ENCODE data around the gene CAND2.

The CAND2 gene

DNA sequence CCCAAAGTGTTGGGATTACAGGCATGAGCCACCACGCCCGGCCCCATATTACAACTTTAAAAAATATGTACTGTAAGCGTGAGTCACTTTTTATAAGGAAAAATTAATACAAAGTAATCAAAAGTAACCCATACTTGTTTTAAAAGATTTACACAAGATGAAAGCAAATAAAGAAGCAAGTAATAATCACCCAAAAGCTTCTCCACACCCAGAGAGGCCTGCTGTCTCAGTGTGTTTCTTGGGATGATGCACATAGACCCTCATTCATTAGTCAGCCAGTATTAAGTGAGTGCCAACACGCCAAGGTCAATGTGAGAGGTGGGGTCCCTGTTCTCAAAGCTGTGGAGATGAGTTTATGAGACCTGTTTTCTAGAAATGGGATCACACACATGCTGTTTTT, 32.9 kb downstream of the CAND2 start:
- peaks cover 31% of the 10 kb centered on the region for H3K36me3 ChIP-seq (ENCODE audit: control insufficient read depth, insufficient read depth, low read length)
- H3K4me1 ChIP-seq (ENCODE audit: control insufficient read depth, insufficient read depth, low read length, poor library complexity, severe bottlenecking) = no peaks in the 10 kb centered on the region
- no peak overlapping the region for H3K4me3 ChIP-seq (ENCODE audit: insufficient read depth, low read depth, low read length, poor library complexity, severe bottlenecking)
- no peaks in the 10 kb centered on the region for H3K9me3 ChIP-seq (ENCODE audit: control insufficient read depth, low read length)
- DNase-seq = no peak
- no peak overlapping the region for H3K27ac ChIP-seq (ENCODE audit: insufficient read depth, low read length, poor library complexity, severe bottlenecking)
- H3K27me3 ChIP-seq (replicated peaks; ENCODE audit: control insufficient read depth, insufficient read depth, low read length, poor library complexity, severe bottlenecking) = no peaks in the 10 kb centered on the region

DNA sequence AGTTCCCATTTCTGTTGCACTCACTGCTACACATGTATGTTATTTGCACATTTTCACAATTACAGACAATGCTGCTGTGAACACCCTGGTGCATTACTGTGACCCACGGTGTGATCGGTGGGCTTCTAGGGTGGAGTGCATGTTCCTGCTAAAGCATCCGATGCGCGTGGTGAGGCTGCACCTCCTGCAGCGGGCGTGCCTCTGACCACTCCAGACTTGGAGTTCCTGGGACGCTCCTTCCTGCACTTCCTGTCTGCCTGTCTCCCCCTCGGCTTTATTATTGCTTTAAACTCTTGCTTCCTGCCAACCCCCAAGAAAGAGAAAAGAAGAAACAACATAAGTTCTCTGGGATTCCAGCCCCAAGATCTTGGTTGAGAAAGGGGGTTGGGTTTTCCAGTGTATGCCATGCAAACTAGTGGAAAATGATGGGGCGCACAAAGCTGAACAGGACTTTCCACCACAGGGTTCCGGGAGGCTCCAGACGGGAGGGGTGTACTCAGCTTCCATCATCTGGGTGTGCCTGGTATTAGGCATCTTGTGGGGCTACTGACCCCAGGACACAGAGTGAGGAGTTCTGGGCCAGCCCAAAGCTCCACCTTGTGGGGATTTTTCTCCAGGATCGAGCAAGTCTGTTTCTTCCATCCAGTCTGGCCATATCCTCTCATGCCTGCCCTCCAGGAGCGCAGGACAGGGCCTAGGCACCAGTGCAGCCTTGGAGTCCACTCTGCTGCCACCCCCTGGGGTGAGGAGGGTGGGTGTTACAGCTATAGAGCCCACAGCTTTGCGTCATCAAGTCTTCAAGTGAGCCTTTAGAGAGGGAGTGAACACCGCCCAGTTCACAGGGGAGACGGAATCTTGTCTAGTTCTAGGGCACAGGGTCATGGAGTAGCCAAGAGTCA, 33.7 kb downstream of the CAND2 start:
- H3K36me3 ChIP-seq (ENCODE audit: control insufficient read depth, insufficient read depth, low read length) = peaks cover 38% of the 10 kb centered on the region

DNA sequence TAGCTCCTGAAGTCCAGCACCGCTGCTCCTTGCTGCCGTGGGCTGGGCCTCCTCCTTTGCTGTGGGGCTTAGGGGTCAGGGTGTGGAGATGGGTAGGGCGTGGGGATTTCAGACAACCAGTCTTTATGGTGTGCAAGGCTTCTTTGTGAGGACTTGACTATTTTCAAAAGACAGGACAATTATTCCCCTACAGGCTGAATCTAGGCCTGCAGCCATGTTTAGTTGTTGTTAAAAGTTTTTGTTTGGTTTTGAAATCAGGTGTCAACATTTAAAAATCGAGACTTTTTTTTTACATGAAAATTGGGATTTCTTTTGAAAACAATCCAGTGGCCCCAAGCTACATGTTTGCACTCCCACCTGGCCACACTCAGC, 34.3 kb downstream of the CAND2 start:
- peaks cover 44% of the 10 kb centered on the region for H3K36me3 ChIP-seq (ENCODE audit: control insufficient read depth, insufficient read depth, low read length)
- H3K27ac ChIP-seq (ENCODE audit: insufficient read depth, low read length, poor library complexity, severe bottlenecking) = no peak overlapping the region

More for the DNA sequence above, 33.7 kb downstream of the CAND2 start:
- DNase-seq = no peak
- Histone ChIP-seq H3K27me3 (replicated peaks; ENCODE audit: control insufficient read depth, insufficient read depth, low read length, poor library complexity, severe bottlenecking) (no peaks in the 10 kb centered on the region), H3K9me3 (ENCODE audit: control insufficient read depth, low read length) (no peaks in the 10 kb centered on the region), H3K4me1 (ENCODE audit: control insufficient read depth, insufficient read depth, low read length, poor library complexity, severe bottlenecking) (no peaks in the 10 kb centered on the region), H3K27ac (ENCODE audit: insufficient read depth, low read length, poor library complexity, severe bottlenecking) (no peak overlapping the region), H3K4me3 (ENCODE audit: insufficient read depth, low read depth, low read length, poor library complexity, severe bottlenecking) (no peak overlapping the region)

DNA sequence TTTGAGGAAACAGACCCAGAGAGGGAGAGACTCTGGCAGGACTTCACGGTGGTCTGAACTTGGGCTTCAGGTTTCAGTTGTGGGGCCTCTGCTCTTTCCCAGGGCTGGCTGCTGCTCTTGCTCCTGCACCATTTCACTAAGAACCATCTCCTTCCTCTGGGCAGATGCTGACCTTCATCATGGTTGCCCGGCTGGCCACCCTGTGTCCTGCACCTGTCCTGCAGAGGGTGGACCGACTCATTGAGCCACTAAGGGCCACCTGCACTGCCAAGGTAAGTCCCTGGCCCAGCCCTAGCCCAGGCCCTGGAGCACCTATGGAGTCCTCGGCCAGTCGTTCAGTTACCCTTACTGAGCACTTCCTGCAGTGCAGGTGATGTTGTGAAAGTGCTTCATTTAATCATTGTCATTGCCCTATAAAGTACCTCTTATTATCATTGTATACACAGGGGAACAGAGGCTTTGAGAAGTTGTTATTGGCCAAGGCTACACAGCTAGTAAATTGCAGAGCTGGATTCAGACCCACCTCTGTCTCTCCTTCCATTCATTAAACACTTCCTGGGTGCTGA, 34.9 kb downstream of the CAND2 start:
- peaks cover 51% of the 10 kb centered on the region for H3K36me3 ChIP-seq (ENCODE audit: control insufficient read depth, insufficient read depth, low read length)

More for the DNA sequence above, 34.3 kb downstream of the CAND2 start:
- H3K4me3 ChIP-seq (ENCODE audit: insufficient read depth, low read depth, low read length, poor library complexity, severe bottlenecking) = no peak overlapping the region
- DNase-seq = no peak
- H3K9me3 ChIP-seq (ENCODE audit: control insufficient read depth, low read length) = no peaks in the 10 kb centered on the region
- no peaks in the 10 kb centered on the region for H3K4me1 ChIP-seq (ENCODE audit: control insufficient read depth, insufficient read depth, low read length, poor library complexity, severe bottlenecking)
- no peaks in the 10 kb centered on the region for H3K27me3 ChIP-seq (replicated peaks; ENCODE audit: control insufficient read depth, insufficient read depth, low read length, poor library complexity, severe bottlenecking)

DNA sequence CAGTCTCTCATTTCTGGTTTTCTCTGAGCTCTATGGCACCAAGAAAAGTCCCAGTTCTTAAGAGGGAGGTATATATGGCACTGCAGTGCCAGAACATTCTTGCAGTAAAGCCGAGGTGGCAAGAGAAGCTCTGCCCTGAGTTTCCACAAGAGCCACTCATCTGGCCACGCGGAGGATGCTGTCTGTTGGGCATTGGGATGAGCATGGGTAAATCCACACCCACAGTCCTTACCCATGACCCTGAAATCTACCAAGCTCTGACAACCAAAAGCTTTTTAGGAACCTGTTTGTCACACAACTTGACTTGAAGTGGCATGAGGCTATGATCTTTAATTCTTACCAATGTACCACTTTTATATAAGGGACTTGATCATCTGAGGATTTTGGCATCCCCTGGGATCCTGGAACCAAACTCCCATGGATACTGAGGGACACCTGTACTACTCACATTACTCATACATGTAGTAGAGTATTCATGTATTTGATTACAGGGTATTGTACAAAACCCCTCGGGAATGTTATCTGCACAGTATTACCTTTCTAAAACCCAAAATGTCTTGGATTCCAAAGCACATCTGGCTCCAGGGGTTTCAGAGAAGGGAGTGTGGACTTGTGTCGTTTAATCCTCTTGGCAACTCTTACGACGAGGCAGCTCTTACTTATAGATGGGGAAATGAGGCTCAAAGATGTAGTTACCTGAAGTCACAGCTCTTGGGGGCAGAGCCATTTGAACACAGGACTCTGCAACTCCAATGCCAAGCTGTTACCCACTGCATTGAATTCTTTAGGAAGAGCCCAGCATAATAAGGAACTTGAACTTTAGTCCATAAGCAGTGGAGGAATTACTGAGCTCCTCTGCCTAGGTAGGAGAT, 36.1 kb downstream of the CAND2 start:
- DNase-seq = no peak
- Histone ChIP-seq H3K36me3 (ENCODE audit: control insufficient read depth, insufficient read depth, low read length) (peaks cover 63% of the 10 kb centered on the region), H3K27me3 (replicated peaks; ENCODE audit: control insufficient read depth, insufficient read depth, low read length, poor library complexity, severe bottlenecking) (no peaks in the 10 kb centered on the region), H3K4me1 (ENCODE audit: control insufficient read depth, insufficient read depth, low read length, poor library complexity, severe bottlenecking) (no peaks in the 10 kb centered on the region), H3K9me3 (ENCODE audit: control insufficient read depth, low read length) (no peaks in the 10 kb centered on the region), H3K27ac (ENCODE audit: insufficient read depth, low read length, poor library complexity, severe bottlenecking) (no peak overlapping the region), H3K4me3 (ENCODE audit: insufficient read depth, low read depth, low read length, poor library complexity, severe bottlenecking) (no peak overlapping the region)

More for the DNA sequence above, 34.9 kb downstream of the CAND2 start:
- DNase-seq = no peak
- no peaks in the 10 kb centered on the region for H3K27me3 ChIP-seq (replicated peaks; ENCODE audit: control insufficient read depth, insufficient read depth, low read length, poor library complexity, severe bottlenecking)
- no peak overlapping the region for H3K4me3 ChIP-seq (ENCODE audit: insufficient read depth, low read depth, low read length, poor library complexity, severe bottlenecking)
- H3K4me1 ChIP-seq (ENCODE audit: control insufficient read depth, insufficient read depth, low read length, poor library complexity, severe bottlenecking) = no peaks in the 10 kb centered on the region
- H3K27ac ChIP-seq (ENCODE audit: insufficient read depth, low read length, poor library complexity, severe bottlenecking) = no peak overlapping the region
- H3K9me3 ChIP-seq (ENCODE audit: control insufficient read depth, low read length) = no peaks in the 10 kb centered on the region

DNA sequence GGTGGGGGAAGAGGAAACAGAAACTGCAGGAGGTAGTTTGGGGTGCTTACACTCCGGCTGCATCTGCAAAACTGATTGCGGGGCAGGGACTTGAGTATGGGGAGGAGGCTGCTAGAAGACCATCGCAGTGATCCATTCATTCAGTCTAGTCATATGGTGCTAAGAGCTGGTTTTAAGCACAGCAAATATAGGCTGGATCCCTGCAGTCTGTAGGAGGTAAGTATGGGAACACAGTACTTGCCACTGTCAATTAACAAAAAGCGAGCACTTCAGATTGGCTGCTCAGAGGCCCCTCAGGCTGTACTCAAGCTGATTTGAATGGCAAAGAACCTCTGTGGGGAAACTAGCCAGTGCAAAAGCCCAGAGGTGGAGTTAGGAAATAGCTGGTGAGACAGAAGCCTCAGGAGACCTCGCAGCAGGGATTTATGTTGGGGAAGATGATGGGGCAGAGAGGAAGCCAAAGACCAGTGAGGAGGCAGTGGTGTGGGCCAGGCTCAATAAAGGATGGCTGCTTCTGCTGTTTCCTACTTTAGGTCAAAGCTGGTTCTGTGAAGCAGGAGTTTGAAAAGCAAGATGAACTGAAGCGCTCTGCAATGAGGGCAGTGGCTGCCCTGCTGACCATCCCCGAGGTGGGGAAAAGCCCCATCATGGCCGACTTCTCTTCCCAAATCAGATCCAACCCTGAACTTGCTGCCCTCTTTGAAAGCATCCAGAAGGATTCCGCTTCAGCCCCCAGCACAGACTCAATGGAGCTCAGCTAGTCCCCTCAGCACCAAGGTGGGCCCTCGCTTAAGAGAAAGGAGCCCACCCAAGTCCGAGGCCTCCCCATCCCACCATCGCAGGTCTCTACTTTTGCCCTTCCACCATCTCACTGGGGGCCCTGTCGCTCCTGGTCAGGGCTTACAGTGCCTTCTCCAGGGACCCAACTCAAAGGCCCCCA, 37.0 kb downstream of the CAND2 start:
- no peak for DNase-seq
- Histone ChIP-seq H3K4me3 (ENCODE audit: insufficient read depth, low read depth, low read length, poor library complexity, severe bottlenecking) (no peak overlapping the region), H3K27ac (ENCODE audit: insufficient read depth, low read length, poor library complexity, severe bottlenecking) (no peak overlapping the region), H3K27me3 (replicated peaks; ENCODE audit: control insufficient read depth, insufficient read depth, low read length, poor library complexity, severe bottlenecking) (no peaks in the 10 kb centered on the region), H3K9me3 (ENCODE audit: control insufficient read depth, low read length) (no peaks in the 10 kb centered on the region), H3K4me1 (ENCODE audit: control insufficient read depth, insufficient read depth, low read length, poor library complexity, severe bottlenecking) (no peaks in the 10 kb centered on the region), H3K36me3 (ENCODE audit: control insufficient read depth, insufficient read depth, low read length) (peaks cover 72% of the 10 kb centered on the region)

DNA sequence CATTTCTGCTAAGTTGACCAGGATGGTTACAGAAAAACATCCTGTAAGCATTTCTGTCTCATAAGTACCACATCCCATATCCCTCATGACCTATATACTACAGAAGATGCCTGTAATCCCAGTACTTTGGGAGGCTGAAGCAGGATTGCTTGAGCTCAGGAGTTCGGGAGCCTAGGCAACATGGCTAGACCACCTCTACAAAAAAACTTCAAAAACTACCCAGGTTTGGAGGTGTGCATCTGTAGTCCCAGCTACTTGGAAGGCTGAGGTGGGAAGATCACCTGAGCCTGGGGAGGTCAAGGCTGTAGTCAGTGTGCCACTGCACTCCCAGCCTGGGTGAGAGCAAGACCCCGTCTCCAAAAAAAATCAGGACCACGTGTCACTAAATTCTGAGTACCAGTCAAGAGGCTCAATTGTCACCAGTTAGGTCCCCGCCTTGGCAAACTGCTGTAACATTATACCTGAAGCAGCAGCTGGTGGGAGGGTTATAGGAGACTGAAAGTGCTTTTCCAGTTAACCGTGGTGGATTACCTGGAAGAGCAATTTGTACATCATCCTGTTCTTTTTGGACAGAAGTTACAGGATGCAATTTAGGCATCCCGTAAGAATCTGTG, 38.7 kb downstream of the CAND2 start:
- Histone ChIP-seq H3K9me3 (ENCODE audit: control insufficient read depth, low read length) (no peaks in the 10 kb centered on the region), H3K36me3 (ENCODE audit: control insufficient read depth, insufficient read depth, low read length) (peaks cover 87% of the 10 kb centered on the region), H3K27me3 (replicated peaks; ENCODE audit: control insufficient read depth, insufficient read depth, low read length, poor library complexity, severe bottlenecking) (no peaks in the 10 kb centered on the region), H3K4me1 (ENCODE audit: control insufficient read depth, insufficient read depth, low read length, poor library complexity, severe bottlenecking) (peaks cover 9% of the 10 kb centered on the region), H3K4me3 (ENCODE audit: insufficient read depth, low read depth, low read length, poor library complexity, severe bottlenecking) (no peak overlapping the region), H3K27ac (ENCODE audit: insufficient read depth, low read length, poor library complexity, severe bottlenecking) (no peak overlapping the region)
- DNase-seq = no peak

DNA sequence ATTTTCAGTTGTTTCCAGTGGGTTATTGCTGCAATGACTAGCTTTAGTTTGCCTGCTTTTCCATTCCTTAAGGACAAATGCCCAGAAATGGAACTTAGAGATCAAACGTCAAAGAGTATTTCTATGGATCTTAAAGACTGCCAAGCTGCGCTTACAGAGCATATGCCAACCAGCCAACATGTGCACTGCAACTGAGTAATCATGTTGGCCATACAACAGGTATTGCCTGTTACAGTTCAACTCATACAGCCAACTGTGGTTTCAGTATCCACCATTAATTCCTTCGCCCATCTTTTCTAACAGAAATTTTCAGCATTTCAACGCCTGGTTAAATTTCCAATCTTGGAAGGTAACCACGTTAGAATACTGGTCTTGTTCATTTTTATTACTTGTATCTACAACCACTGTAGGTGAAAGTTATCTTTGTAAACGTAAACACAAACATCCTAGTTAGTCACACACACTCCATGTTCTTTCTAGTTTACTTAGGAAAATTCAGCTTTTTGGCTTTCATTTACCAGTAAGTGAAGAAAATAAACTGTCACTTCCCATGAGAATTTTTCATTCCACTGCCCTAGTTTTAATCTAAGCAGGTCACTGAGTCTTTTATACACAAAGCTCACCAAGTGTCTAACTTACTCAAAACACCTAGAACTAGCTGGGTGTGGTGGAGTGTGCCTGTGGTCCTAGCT, 41.0 kb downstream of the CAND2 start:
- Histone ChIP-seq H3K27ac (ENCODE audit: insufficient read depth, low read length, poor library complexity, severe bottlenecking) (no peak overlapping the region), H3K4me3 (ENCODE audit: insufficient read depth, low read depth, low read length, poor library complexity, severe bottlenecking) (no peak overlapping the region), H3K27me3 (replicated peaks; ENCODE audit: control insufficient read depth, insufficient read depth, low read length, poor library complexity, severe bottlenecking) (no peaks in the 10 kb centered on the region), H3K9me3 (ENCODE audit: control insufficient read depth, low read length) (no peaks in the 10 kb centered on the region), H3K4me1 (ENCODE audit: control insufficient read depth, insufficient read depth, low read length, poor library complexity, severe bottlenecking) (peaks cover 12% of the 10 kb centered on the region), H3K36me3 (ENCODE audit: control insufficient read depth, insufficient read depth, low read length) (peaks cover 74% of the 10 kb centered on the region)
- DNase-seq = no peak
